Measurements from ENCODE around the gene MRPS27.

MRPS27 gene

DNA sequence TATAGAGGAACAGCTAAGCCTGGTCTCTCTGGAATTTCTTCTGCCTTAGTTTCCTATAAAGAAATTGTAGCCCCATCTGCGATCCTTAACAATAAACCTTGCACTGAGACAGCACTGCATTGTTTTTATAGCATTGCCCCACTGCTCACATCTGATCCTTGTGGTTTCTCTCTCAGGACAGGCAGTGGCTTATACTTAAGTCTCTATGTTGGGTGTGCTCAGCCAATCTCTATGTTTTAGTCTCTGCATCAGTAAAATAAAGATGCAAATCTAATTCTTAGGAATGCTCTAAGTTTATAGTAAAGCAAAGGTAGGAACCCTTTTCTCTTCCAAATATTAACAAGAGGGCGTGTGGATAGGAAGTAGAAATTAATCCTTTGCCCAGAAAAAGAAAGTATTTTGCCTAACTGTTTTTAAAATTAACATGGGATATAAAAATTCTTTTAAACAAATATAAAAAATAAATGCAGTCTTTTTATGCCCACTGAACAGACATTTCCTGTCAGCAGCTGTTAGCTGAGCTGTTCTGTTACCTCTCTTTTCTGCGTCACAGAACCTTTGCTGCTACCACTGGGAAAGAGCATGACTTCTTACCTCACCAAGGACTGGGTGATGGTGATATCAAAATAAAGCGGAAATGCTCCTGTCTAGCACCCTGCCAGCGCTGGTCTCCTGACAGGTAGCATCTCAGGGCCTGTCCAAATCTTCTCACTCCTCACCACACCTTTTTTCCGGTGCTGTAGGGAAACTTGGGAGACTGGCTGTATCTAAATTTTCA lies 29.5 kb downstream of the MRPS27 start:
- DNase-seq = no peak

DNA sequence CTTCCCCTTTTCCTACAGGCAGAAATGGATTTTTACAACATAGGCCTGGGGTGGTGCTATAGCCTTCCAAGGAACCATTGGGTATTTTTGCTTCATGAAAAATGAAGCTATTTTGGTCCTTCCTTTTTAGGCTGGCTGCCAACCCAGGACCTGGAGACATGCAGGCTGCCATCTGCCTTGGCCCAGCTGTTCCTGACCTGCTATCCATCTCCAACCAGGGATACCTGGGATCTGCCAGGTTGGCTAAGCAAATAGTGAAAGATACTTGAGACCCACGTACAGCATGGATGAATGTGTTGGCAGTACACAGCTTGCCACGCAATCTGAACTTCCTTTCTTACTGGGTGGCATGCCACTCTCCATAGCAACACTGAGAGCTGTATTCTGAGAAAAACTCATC lies 31.1 kb downstream of the MRPS27 start:
- DNase-seq = peak; percentile 33

DNA sequence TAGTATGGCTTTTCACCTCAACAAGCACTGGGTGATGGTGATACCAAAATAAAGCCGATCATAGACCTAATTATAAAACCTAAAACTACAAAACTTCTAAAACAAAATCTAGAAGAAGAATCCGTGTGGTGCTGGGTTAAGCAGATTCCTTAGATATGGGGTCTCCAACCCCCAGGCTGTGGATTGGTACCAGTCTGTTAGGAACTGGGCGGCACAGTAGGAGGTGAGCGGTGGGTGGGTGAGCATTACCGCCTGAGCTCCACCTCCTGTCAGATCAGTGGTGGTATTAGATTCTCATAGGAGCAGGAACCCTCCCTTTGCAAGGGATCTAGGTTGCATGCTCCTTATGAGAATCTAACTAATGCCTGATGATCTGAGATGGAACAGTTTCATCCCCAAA lies 33.2 kb downstream of the MRPS27 start:
- DNase-seq = no peak

DNA sequence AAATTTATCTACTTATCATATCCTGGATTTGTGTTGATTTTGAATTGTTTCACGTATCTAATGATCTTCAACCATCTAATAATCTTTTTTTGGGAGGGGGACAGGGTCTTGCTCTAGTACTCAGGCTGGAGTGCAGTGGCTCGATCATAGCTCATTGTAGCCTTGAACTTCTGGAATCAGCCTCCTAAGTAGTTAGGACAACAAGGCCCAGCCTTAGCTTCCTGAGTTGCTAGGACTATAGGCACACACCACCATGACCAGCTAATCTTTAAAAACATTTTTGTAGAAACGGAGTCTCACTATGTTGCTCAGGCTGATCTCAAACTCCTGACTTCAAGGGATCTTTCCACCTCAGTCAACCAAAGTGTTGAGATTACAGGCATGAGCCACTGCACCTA lies 34.6 kb downstream of the MRPS27 start:
- no peak for DNase-seq

DNA sequence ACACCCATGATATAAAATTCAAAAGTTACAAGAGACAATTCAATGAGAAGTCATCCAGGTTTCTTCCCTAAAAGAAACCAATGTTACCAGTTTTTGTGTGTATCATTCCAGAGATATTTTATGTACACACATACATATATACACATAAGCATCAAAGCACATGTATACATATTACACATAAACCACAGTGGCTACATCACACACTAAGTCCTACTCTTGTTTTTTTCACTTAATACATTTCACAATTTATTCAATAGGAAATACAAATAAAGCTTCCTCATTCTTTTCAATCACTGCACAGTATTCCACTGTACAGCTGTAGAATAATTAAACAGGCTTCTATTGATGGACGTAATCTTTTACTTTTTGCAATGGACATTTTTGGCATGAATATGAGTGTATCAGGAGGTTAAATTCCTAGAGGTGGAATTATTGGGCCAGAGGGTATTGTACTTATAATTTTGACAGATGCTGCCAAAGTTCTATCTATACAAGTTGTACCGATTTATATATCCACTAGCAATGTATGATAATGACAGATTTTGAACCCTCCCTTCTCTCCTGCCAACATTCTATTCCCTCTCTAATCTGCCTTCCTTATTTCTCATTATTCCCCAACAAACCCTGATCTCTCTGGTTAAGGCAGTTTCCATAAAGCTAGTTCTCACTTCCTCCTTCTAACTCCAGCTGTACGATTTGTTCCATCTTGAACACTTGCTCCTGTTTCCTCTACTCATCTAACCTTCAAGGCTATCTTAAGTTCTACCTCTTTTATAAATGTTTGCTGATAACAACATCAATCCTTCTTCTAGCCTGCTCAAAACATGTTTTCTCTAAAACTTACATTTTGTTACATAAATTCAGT lies 35.2 kb downstream of the MRPS27 start:
- DNase-seq = no peak

DNA sequence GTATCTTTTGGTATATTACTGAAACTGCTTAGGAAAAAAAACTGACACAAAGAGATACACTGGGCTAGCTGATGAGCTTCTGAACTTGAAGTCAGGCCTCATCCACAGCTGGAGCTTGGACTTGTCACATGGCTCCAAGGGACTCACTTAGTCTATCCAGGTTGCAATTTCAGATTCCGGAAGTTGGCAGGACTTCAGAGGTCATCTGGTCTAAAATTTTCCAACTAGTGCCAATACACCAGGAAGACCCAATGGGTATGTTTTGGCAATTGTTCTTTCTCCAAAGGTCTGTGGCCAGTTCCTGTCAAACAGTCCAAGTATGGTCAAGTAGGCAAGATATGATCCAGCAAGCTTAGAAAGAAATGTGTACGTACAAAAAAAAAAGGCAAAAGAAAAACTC lies 36.7 kb downstream of the MRPS27 start:
- no peak for DNase-seq

DNA sequence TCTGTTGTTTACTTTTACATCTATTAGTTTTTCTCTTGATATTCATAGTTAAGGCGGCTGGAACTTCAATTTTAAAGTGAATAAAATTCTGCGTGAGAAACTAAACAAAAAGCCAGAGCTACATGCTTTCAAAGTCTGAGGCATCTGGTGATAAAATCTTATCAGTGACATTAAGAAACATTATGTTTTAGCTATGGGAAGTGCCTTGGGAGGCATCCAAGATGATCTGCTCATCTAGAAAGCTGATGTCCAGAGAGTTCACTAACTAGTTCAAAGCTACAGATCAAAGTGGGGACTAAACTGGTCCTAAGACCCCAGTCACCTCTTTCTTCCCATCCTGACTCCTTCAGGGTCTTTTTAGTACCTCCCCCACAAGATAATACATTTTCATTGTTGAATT lies 37.2 kb downstream of the MRPS27 start:
- no peak for DNase-seq

DNA sequence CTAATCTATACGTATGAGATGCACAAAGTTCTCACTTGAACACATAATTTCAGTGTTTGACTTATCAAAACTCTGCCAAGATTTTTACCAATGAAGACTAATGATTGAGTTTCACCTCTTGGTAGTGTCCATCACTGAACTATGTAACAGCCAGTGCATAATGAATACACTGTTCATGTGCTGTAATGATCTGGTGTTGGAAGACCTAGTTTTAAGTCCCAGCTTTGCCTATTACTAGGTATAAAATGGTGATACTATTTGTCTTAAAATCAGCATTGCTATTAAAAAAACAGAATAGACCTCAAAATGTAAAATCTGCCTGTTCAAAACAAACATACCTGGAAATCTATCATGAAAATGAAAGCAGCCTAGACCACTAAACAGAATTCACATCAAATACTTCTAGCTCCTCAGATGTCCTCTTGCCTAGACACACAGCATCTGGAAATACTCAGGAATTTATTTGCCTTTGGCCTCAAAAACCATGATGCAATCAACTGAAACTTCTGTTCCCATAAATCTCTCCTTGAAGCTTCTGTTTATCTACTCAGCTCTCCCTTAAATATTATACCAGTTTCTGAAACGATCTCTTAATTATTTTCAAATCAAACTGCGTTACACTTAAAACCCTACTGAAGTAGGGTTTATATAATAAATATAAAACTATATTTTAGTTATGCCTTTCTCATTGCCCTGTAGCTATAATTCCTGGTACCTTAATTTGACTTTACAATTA lies 38.1 kb downstream of the MRPS27 start:
- no peak for DNase-seq

DNA sequence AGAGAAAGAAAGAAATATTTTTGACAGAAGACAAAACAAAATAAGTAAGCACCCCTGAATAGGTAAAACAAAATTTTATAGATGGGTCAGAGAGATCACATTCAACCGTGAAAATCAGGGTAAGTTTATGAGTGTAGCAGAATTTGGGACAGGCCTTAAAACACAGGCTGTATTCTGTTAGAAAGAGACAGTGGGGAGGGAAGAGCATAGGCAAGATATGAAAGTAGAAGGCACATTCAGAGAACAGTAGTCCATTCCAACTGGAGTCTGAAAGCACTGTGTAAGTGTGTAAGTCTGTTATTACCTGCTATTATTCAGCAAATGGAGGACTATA lies 38.6 kb downstream of the MRPS27 start:
- DNase-seq = no peak

DNA sequence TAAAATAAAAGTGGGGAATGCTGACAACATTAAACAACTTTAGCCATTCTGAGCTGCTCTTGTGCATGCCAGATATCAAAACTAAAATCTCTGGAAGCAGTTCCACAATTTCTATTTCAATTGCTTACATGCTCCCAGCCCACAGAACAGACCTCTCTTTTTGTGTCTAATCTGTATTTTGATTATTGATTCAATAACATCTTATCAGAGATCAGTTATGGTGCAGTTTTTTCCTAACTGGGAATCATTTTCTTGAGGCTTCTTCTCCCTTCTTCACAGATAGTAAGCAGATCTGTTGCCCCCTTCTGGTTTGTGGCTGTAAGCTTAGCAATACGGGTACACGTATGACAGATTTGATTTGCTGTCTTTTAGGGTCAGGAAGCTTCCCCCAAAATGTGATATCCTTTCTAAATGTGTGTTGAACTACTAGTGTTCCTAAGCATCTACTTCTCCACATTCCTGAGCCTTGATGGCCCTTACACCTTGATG lies 39.4 kb downstream of the MRPS27 start:
- DNase-seq = no peak

DNA sequence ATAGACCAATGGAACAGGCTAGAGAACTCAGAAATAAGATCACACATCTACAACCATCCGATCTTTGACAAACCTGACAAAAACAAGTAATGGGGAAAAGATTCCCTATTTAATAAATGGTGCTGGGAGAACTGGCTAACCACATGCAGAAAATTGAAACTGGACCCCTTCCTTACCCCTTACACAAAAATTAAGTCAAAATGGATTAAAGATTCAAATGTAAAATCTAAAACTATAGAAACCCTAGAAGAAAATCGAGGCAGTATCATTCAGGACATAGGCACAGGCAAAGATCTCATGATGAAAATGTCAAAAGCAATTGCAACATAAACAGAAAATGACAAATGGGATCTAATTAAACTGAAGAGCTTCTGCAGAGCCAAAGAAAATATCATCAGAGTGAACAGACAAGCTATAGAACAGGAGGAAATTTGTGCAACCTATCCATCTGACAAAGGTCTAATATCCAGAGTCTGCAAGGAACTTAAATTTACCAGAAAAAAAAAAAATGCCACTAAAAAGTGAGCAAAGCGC lies 43.8 kb downstream of the MRPS27 start:
- DNase-seq = no peak

DNA sequence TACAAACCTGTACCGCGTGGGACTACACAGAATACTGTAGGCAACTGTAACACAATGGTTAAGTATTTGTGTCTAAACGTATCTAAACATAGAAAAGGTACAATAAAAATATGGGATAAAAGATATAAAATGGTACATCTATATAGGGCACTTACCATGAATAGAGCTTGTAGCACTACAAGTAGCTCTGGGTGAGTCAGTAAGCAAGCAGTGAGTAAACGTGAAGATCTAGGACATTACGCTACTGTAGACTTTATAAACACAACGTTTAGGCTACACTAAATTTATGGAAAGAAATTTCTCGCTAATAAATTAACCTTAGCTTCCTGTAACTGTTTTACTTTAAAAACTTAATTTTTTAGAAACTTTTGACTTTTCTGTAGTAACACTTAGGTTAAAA lies 46.5 kb downstream of the MRPS27 start:
- no peak for DNase-seq

DNA sequence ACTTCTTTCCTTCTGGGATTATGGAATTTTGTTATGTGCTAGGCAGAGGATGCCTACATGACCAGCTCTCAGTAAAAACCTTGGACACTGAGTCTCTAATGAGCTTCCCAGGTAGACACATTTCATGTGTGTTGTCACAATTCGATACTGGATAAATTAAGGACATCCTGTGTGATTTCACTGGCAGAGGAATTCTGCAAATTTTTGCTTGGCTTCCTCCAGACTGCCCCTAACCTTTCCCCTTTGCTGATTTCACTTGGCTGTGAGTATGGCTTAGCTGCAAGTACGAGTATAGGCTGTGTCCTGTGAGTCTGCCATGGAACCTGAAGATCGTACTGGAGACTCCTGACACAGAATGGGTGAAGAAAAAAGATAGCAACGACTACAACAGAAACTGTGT lies 47.6 kb downstream of the MRPS27 start:
- DNase-seq = no peak

DNA sequence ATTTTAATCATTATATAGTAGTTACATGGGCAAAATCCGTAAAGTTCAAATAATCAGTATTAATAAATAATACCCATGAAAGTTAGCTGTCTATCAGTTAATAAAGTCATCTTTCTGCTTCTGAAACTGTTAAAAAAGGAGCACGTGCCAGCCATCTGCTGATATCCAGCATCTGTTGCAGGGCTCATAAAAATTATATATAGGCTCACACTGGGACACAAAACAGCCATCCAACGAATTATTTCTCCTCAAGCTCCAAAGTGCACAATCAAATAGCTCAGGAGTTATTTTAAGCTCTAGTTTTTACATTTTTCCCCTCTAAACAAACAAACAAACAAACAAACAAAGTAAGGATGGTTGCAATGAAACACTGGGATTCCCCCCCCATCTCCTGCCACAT lies 48.3 kb downstream of the MRPS27 start:
- no peak for DNase-seq

DNA sequence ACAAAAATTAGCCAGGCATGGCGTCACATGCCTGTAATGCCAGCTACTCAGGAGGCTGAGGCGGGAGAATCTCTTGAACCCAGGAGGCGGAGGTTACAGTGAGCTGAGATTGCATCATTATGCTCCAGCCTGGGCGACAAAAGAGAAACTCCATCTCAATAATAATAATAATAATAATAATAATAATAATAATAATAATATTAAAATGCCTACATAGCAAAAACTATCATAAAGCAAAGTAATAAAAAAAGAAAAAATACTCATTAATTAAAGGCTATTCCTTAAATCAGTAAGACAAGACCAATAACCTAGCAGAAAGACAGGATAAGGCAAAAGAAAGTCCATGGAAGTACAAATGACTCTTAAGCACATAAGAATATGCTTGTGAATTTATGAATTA lies 50.0 kb downstream of the MRPS27 start:
- DNase-seq = no peak

DNA sequence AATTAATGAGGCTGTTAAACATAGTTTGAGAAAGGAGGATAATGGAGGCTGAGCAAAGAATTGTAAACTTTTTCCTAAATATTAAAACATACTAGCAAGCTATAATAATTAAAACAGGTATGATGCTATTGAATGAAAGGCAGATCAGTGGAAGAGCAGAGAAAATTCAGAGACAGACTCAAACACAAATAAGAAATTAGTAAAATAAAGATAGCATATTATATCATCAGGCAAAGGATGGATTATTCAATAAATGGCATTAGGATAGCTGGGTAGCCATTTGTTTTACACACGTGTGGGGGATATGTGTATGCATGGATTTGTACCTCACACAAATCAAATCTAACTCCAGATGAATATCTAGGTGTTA lies 50.6 kb downstream of the MRPS27 start:
- no peak for DNase-seq

DNA sequence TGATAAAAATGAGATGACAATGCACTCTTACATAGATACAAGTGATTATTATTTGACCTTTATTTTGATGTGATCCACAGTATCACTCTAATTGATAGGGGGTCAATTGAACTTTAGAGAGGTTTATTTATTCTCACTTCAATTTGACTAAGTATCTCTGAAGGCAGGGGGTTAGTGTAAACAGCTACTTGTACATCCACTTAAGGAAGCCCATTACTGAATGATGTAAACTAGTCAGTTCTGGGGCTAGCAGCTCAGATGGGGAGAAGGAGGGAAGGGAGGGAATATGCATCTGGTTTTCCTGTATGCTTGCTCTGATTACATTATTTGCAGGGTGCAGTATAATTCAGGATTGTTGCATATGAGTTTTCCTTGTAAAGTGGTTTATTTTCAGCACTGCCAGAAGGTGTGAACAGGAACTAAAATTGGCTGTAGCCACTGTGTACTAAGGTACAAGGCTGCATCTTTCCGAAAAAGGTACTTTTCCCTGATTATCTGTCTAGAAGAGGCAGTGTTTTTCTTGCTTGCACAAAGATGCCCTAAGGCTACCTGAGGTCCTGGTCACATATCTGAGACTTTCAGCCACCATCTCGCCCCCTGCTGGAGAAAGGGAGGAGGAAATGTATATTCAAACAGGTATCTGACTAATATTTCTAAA lies 51.2 kb downstream of the MRPS27 start:
- no peak for DNase-seq

DNA sequence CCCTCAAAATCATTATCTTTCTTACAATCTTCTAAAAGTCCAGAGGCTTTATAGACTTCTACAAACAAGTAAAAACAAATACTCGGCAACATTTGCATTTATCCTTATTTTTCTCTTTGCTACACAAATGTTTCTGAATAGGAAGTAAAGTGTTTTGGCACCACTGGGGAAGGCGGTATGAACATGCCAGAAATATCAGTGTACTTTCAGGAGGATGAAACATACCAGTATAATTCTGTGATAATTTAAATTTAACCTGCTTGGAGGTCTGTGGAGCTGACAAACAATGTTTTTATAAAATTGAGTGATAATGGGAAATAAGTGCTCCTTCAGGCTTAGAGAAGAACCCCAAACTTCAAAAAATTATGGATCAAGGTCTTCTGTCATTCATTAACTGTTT lies 51.8 kb downstream of the MRPS27 start:
- DNase-seq = no peak

DNA sequence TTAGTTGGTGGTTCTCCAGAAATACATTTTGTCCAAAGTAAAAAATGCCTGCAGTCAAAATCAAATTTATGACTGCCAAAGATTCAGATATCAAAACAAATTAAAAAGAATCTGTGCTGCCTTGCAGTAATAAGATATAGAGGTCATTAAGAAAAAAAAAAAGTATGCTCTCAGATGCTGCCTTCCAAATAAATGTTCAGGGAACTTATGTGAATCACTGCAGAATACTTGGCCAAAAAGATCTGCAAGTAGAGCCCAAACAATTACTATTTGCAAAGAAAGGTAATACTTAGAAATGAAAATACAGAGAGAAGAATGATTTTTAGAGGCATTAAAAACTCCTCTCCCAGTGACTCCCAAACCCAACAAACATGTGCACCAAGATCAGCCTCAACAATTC lies 52.4 kb downstream of the MRPS27 start:
- no peak for DNase-seq

DNA sequence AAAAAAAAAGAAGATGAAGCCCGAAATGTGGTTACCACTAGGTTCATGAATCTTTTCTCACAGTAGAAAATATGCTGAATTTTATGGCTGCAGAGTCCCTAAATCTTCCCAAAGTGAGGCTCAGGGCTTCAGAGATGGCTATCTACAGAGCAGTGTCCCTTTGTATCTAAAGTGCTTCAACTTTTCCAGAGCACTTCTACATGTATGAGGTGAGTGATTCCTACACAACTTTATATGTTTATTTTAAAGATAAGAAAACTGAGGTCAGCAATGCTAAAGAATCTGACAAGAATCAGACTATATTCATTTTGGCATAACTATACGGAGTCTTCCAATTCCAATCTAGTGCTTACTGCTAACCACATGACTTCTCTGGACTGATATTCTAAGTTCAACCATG lies 53.2 kb downstream of the MRPS27 start:
- no peak for DNase-seq

DNA sequence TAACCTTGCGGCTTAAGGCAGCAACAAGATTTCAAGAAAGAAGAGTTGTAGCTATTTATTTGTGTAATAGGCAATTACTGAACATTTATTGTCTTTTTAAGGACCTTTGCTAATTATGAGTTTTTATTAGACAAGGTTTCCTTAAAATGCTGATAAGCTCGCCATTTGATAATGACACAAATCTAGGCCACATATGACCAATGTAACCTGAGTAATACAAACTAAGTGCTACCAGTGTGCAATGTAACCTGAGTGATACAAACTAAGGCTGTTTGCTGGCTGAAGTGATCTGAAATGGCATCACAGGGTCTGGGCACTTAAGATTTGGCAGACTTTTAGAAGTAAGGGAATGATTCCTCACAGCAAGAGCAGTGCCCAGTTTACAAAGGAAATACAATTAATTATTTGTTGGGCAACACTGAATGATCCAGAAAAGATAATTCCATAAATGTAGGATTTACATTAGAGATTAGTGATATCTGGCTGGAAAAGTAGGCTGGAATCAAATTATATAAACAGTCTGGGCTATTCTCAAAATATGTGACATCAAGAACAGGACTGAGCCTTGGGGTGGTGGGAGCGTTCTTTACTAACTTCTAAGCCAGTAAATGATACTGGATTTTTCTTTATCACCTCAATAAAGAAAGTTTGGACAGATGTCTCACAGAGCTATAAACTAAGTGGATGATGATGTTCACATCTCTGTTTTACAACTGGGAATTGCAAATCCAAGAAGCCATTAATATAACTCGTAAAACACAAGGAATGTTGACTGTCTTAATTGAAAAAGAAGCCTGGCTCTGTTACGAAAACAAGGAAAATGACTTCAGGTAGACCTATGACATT lies 54.8 kb downstream of the MRPS27 start:
- no peak for DNase-seq

DNA sequence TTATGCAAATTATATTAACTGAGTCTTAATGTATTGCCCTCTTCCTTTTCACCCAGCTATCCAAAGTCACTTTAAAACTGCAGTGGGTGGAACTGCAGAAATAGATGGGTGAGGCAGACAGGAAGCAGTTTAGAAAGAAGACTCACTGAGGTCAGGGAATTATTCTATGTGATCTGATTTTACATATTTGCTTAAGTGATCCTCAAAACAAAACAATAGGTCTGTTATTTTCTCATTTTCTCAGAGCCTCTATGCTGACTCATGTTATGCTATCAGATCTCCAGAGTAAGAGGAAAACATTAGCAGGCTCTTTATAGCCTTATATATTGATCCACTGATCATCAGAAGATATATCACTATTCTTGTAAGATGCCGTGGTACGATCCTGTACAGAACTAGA lies 63.5 kb downstream of the MRPS27 start:
- no peak for DNase-seq

Measured in NCI-H510A (cell line).